HG02885 (cell line): Measurements from ENCODE around the gene NEB.
"Not testable (repeated sequence)": the region's sequence is repeated elsewhere in the genome, so short reads cannot be mapped to it uniquely, and the experiment has no call there.

Experiments used
- ATAC-seq: cut with Tn5 transposase; IDR thresholded peaks from one replicate; pipeline ENCODE4 v1.9.1; 2021; ENCODE audit warnings: mild to moderate bottlenecking; ENCODE audit not compliant: unreplicated experiment, poor library complexity

NEB gene

DNA sequence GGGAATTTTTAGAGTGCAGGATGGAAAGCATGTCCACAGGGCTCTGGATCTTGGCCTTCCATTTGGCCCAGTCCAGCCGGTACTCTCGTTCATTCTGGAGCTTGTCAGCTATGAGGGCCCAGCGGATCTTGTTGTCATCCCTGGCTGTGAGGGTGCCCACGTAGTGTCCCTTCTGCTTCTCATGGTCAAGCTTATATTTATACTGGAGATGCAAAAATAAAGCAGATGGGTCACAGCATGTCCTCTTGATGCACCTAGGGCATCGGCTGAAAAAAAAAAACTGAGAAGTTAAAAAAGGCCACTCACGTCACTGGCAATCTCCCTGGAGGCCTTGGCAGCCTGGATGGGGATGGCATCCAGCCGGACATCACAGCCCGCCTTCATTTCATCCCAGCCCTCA, 164.1 kb downstream of the NEB start:
- no peak for ATAC-seq

DNA sequence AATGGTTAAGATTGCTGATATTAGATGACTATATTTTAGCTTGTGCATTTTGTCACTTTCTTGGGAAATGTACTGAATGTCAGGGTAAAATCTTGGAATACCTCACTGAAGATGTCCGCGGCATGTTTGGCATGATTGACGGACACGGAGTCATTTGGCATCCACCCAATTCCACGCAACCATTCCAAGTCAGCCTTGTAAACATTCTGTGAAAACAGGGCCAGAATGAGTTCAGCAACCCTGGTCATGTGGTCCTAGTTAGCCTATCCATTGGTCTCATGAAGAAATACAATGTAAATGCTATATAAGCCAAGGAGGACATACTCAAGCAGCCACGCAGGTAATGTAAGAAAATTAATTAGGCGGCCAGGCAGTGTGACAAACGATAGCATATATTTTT, 165.1 kb downstream of the NEB start:
- ATAC-seq: no peak

DNA sequence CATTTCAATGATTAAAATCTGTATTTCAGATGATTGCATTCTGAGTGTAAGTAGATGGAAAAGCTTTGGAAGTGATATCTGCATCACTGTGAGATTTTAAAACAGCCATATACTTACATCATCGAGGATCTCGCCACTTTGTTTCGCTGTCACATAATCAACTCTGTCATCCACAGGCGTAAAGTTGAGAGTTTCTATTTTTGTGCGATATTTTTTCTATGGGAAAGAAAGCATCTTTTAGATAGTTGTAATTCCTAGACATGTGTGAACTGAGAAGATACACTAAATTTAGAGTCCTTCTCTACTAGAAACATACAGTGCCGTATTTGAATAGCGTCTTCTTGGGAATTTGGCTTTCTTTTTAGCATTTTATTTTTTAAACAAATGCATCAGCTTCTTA, 165.8 kb downstream of the NEB start:
- no peak for ATAC-seq

DNA sequence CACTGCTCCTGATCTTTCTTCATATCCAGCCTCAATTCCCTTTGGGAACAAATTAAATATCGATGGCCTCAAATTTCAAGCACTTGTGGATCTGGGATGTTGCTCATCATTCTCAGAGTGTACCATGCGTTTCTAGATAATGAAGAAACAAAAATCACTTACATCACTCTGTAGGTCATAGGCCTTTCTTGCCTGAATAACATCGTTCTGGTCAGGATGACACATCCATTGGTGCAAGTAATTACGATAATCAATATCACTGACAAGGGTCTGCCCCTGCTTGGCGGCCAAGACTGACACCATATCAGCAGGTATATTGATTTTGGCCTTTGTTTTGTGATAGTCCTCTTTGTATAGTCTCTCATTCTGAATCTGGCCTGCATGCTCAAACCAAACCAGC, 167.3 kb downstream of the NEB start:
- ATAC-seq: no peak

DNA sequence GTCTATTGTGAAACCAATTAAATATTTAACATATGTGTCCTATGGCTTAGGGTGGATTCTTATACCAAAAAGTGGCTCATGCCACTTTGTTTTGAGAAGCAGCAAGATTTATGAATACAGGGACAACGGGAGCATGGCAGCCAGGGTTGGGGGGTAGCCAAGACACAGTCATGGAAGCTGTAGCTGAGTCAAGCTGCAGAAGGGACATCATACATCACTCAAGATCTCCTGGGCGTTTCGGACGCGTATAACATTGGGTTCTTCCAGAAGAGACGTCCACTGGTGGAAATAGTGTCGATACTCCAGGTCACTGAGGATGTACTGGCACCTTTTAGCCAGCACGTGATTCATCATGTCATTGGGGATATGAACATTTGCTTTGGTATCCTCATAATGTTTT, 171.9 kb downstream of the NEB start:
- no peak for ATAC-seq

DNA sequence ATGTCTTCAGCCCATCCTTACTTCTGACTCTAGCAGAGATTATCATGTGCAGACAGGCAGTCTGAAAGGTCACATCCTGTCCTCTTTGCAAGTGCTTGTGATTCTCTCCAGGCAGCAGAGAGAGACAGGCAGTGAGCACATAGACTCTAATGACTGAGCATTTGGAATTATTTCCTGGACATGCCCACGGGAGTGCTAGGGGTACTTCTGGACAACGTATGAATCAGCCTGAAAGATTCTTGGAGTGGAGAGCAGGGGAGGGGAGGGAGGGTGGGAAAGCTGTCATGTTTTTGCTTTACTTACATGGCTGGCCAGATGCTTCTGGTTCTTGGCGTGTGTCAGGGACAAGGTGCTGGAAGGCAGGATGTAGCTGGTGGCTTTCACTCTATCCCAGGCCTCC, 174.0 kb downstream of the NEB start:
- no peak for ATAC-seq

DNA sequence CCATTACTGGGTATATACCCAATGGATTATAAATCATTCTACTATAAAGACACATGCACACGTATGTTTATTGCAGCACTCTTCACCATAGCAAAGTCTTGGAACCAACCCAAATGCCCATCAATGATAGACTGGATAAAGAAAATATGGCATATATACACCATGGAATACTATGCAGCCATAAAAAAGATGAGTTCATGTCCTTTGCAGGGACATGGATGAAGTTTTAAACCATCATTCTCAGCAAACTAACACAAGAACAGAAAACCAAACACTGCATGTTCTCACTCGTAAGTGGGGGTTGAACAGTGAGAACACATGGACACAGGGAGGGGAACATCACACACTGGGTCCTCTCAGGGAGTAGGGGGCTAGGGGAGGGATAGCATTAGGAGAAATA, 174.8 kb downstream of the NEB start:
- not testable (repeated sequence) for ATAC-seq

DNA sequence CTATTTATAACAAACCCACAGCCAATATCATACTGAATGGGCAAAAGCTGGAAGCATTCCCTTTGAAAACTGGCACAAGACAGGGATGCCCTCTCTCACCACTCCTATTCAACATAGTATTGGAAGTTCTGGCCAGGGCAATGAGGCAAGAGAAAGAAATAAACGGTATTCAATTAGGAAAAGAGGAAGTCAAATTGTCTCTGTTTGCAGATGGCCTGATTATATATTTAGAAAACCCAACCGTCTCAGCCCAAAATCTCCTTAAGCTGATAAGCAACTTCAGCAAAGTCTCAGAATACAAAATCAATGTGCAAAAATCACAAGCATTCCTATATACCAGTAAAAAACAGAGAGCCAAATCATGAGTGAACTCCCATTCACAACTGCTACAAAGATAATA, 176.4 kb downstream of the NEB start:
- ATAC-seq: not testable (repeated sequence)

DNA sequence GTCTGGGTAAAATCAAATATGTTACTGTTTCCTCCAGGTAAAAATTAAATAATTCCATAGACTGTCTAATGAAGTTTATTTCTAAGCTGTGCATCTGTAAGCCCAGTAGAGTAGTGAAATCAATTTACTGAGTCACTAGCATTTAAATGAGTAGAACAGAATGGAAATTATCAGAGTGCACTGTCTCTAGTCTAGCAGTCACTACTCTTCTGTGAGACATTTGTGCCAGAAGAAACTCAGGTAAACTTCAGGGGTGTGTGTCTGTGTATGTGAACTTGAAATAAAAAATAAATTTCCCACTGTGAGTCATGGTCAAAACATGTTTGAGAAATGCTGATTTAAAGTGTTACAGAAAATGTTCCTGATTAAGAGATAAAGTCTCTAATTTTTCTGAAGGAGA, 178.2 kb downstream of the NEB start:
- no peak for ATAC-seq

DNA sequence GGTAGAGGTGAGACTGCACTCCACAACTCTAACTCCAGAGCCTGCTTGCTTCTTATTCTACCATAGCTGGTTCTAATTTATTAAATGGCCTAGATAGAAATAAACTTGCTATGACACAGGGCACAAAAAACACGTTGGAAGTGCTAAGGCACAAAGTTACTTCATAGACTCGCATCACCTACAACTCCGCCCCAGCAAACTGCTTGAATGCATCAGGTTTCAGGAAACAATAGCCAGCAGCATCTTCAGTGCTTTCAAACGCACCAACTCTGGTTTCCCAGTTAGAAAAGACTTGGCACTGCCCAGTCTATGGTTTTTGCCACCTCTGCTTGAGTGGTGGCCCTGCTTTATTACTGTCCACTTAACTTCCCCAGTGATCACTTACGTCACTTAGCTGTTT, 182.0 kb downstream of the NEB start:
- no peak for ATAC-seq

DNA sequence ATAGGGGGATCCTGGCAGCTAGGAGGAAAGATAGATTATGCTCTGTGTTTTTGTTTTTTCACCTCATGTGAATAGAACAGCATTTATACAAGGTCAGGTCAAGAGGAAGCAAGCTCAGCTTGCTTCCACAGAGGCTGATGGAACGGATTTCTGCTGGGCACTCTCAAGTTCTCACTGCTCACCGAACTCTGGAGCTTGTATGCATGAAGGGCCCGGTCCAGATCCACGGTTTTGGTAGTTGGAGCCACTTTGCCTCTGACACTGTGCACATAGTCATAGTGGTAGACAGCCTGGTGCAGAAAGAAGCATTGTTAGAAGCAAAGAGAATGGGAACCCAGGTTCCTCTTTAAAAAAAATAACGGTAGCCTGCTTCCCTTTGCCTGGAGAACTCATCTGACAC, 182.7 kb downstream of the NEB start:
- no peak for ATAC-seq

DNA sequence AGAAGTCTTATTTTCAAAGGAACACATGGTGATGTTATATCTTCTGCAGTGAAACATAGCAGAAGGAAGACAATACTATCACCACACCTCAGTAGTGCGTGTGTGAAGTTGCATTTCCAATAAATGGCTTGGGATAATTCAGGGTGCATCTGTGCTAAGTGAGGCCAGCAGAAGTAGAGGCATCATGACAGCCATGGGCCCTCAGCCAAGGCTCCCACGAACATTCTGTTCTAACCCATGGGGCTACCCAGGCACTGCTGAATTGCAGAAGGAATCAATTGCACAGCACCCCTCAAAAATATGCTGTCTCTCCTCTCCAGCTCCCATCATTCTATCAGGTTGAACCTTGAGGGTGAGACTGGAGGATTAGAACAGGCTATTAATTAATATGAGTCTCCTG, 185.1 kb downstream of the NEB start:
- ATAC-seq: no peak

DNA sequence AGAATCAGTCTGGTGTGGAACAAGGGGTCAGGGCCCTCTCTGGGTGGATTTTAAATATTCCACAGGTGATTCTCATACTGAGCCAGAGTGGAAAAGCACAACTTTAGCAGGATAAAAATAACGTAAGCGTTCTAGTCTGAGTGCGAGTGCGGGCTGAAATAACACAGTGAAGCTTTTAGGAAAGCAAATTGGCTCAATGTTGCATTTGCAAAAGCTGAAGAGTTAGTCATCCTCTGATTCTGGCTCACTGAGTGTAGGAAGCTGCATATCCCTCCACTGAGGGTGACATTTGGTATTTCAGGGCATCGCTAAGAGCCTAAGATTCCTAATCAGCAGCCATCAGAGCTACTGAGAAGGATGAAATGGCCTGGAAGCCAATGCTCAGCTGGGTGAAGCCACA, 189.8 kb downstream of the NEB start:
- ATAC-seq: no peak

DNA sequence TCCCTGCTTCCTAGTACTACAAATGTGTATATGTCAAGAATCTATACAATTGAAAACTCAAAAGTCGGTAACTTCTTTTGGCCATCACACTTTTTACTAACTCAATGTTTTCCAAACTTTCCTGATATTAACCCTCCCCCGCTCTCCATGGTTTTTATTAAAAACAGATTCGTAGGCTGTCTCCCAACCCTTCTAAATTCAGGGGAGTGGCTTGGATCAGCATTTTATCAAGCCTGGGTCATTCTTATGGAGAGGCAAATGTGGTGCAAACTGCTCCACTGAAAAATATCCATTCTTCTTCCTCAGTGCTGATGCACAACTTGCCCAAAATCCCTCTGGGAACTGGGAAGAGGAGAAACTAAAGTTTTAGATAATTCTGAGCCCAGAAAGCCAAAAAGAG, 190.4 kb downstream of the NEB start:
- no peak for ATAC-seq

DNA sequence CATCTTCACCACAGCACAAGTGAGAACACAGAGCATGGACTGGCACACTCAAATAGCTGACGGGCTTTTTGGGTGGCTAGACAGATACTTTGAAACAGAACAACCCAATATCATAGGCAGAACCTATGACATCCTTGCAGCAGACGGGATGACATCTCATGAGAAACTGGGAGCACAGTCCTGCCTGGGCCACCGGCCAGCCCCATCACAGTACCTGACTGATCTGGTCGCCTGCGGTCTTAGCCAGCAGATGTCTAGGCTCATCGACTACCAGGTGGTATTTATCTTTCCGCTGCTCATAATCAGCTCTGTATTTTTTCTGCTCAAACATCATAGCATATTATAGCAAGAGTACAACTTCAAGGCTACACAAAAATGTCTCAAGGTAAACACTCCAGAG, 200.3 kb downstream of the NEB start:
- ATAC-seq: no peak

DNA sequence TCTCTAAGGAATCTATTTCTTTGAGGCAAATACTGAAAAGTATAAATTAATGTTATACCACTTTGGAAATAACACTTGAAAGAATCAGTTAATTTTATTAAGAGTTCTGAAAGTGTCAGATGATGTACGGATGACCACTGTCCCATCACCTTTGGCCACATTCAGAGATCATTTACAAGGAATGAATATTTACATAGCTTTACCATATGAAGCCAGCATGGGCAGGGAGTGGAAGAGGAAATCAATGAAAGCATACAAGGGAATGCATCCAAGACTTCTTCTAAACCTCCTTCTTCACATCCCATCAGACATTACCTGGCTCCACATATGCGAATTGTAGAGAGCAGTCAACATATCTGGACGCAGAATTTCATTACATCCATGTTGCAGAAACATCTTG, 201.1 kb downstream of the NEB start:
- no peak for ATAC-seq

DNA sequence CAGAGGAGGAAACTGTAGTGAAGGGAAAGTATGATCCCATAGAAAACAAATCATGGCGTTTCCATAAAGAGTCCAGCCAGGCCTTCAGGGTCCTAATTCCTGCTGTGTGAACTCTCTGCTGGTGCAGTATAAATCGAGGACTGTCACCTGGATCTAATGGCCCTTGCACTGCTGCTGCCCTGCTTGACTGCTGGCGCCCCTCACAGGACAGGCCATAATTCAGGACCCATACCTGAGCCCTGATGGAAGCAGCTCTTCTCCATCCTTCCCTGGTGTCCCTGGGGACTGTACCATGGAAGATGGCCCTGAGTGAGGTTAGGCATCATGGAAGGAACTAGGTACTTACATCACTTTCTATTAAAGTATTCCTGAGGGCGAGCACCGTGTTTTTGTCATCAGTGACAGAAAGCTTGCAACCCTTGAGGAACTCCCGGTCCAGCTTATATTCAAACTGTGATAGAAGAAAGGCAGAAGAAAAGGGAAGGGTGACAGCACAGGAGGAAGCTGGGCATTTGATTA, 207.6 kb downstream of the NEB start:
- no peak for ATAC-seq

DNA sequence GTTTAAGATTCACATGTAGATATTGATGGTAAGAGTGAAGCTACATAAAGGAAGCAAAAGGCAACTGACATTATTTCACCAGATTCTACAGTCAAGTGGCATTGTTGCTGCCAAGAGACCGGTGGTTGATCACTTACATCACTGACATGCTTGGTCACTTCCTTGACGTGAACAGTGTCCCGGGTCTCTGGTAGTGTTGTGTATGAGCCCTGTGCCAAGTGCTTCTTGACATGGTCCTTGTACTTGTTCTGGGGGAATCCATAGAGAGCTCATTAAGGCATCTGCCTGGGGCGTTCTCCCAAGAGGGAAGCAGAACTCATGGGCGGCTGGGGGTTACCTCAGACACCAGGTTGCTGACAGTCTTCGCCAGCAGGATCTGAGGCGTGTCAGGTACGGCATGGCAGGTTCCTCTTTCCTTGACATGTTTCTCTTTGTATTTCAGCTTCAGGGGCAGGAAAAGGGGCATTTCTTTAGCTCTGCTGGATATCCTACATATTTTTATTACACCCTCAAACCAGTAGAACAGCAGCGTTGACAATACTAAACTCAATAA, 208.4 kb downstream of the NEB start:
- no peak for ATAC-seq

DNA sequence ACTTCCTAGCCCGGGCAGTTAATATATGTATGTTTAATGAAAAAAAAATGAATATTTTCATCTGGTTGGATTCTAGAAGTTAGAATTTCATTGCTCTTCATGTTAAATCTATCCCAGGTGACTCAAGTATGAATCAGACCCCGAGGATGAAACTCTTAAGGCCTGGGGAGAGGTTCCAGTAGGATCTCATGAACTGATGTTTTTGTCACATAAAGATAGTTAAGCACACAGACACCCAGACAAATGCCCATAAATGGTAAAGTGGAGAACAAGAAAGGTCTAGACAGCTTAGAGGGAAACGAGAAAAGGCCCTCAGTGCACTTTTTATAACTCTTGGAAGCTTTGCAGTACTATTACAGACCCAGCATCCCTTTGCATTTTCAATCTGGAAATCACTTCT, 210.4 kb downstream of the NEB start:
- no peak for ATAC-seq

DNA sequence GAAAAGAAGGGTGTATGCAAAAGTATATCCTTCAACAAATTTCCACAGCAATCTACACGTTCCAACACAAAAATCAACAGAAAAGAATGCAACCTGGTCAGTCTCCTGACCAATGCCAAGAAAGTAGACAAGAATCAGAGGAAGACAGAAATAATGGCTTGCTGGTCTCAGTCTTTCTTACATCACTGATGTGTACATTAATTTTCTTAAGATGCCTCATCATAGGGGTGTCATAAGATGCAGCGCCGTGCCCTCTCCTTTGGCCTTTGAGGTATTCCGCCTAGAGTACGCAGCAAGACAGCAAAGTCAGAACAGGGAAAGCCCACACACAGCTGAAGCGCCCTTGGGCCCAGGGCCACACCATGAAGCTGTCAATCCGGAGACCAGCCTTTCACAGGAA, 211.7 kb downstream of the NEB start:
- no peak for ATAC-seq

DNA sequence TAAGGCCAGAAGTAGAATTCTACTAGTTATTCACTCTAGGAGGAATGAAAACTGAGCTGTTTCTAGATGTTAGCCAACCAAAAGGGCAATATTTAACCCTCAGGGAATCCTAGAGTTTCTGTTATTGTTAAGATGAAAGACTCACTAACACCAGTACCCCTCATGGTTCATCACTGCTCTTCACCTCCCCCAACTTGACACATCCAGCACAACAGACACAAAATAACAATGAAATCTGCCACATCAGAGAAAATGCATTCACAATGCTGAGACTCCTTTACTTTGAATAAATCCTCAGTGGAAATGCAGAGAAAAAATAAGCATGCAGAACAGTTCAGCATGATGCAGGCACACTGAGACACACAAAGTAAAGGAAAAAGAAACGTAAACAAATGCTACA, 213.3 kb downstream of the NEB start:
- no peak for ATAC-seq

DNA sequence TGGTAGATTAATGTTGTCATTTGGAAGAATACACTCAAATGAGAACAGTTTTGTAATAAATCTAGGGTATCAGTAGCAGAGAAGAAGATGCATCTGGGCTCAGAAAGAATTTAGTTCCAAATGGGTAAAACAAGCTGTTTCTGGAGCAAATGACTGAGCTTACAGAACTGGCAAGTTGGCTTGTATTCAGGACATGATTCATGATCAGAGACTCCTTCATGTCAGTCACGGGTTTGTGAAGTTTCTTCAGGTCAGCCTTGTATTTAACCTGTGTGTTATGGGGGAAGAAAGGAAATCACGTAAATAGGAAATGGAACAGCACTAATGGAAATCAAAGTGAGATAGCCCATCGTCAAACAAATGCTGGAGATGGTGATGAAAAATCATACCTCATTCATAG, 215.5 kb downstream of the NEB start:
- ATAC-seq: no peak

DNA sequence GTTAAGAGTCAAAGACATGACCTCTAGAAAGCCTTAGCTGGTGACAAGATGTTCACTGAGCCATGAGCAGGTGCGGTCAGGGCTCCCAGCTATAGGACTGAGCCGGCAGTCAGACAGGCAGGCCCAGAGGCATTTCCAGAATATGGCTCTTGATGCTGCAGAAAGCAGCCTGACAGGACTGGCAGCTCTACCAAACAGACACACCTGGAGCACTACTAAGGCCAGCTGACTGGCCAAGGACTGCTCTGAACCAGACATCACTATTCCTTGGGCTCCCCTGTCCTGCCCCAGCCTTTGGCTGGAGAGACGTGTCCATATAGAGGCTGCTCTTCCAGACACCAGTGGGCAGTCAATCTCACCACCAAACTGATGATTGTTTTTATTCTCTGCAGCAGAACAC, 225.8 kb downstream of the NEB start:
- ATAC-seq: no peak
